Measurements from ENCODE around the gene COL20A1. TPM values are rescaled to one million over a fixed set of nuclear protein-coding genes. Genes with fewer than 3 reads are reported as not detected.

Gene COL20A1
- total RNA-seq, 1 experiment from 2014 or later, result 0.23 TPM

DNA sequence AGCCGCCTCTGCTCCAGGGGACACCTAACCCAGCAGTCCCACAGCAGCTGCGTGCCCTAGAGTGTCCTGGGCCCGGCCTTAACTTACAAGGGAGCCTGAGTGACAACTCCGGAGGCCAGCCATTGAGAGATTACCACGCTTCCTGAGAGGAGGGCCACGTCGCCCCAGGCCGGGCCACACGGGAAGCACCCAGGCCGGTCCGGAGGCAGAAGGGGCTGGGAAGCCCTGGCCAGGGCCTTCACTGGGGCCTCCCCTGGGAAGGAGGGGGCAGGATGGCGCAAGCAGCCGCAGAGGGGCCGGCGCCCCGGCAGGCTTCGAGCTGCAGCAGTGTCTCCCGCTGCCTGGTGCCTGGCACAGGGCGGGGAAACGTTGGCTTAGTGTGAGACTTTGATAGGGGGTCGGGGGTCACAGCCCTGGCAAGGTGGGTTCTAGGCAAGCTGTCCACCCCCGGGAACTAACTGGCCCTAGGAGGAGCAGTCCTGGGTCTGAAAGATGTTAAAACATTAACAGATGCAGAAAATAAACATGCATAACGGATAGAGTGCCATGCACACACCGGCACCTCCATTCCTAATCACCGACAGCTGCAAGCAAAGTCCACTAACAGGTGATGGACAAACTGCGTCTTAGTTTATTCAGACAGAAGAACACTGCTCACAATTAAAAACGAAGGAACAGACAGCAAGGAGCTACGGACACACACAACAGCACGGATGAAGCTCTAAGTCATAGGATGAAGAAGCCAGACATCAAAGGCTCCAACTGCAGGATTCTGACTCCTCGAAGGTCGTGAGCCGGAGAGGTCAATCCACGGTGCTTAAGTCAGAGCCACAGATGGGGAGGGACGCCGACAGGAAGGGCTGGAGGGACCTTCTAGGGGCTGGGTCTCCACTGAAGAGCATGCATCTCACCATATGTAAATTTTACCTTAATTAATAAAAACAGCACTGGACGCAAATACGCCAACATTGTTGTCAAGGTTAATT, 50.8 kb downstream of the COL20A1 start:
- peaks cover 2% of the 10 kb centered on the region; the same call in 1 of the 2 replicates for H3K27me3 ChIP-seq (ENCODE audit: control insufficient read depth, insufficient read depth, low read length)
- H3K4me3 ChIP-seq (ENCODE audit: low read depth in 2 of 2, low read length in 2 of 2), result no peak overlapping the region
- TF ChIP-seq POLR2AphosphoS5 (IDR thresholded peaks at IDR 0.05; ENCODE audit: low read depth, low read length) (no peak), TCF7L2 (IDR thresholded peaks at IDR 0.05; ENCODE audit: low read depth, low read length) (no peak), SIN3A (IDR thresholded peaks at IDR 0.05; ENCODE audit: borderline replicate concordance, insufficient read depth, low read depth, low read length) (no peak)
- TF ChIP-seq, protein P1, sequence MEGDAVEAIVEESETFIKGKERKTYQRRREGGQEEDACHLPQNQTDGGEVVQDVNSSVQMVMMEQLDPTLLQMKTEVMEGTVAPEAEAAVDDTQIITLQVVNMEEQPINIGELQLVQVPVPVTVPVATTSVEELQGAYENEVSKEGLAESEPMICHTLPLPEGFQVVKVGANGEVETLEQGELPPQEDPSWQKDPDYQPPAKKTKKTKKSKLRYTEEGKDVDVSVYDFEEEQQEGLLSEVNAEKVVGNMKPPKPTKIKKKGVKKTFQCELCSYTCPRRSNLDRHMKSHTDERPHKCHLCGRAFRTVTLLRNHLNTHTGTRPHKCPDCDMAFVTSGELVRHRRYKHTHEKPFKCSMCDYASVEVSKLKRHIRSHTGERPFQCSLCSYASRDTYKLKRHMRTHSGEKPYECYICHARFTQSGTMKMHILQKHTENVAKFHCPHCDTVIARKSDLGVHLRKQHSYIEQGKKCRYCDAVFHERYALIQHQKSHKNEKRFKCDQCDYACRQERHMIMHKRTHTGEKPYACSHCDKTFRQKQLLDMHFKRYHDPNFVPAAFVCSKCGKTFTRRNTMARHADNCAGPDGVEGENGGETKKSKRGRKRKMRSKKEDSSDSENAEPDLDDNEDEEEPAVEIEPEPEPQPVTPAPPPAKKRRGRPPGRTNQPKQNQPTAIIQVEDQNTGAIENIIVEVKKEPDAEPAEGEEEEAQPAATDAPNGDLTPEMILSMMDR (IDR thresholded peaks at IDR 0.05), result no peak
- TF ChIP-seq, protein P2, sequence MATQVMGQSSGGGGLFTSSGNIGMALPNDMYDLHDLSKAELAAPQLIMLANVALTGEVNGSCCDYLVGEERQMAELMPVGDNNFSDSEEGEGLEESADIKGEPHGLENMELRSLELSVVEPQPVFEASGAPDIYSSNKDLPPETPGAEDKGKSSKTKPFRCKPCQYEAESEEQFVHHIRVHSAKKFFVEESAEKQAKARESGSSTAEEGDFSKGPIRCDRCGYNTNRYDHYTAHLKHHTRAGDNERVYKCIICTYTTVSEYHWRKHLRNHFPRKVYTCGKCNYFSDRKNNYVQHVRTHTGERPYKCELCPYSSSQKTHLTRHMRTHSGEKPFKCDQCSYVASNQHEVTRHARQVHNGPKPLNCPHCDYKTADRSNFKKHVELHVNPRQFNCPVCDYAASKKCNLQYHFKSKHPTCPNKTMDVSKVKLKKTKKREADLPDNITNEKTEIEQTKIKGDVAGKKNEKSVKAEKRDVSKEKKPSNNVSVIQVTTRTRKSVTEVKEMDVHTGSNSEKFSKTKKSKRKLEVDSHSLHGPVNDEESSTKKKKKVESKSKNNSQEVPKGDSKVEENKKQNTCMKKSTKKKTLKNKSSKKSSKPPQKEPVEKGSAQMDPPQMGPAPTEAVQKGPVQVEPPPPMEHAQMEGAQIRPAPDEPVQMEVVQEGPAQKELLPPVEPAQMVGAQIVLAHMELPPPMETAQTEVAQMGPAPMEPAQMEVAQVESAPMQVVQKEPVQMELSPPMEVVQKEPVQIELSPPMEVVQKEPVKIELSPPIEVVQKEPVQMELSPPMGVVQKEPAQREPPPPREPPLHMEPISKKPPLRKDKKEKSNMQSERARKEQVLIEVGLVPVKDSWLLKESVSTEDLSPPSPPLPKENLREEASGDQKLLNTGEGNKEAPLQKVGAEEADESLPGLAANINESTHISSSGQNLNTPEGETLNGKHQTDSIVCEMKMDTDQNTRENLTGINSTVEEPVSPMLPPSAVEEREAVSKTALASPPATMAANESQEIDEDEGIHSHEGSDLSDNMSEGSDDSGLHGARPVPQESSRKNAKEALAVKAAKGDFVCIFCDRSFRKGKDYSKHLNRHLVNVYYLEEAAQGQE (IDR thresholded peaks at IDR 0.05; ENCODE audit: insufficient read depth in 1 of 2, low read depth in 2 of 2, low read length in 1 of 2), result no peak
- no peaks in the 10 kb centered on the region; the same call in 1 of the 2 replicates for H3K9me3 ChIP-seq (ENCODE audit: control insufficient read depth, insufficient read depth, low read depth, low read length)
- ATAC-seq (no peak), DNase-seq (ENCODE audit: low read depth, low spot score) (no peak)
- intact Hi-C loops (cut with micrococcal nuclease; ENCODE audit: unreplicated experiment) (no loop called here), in situ Hi-C loops (cut with HindIII; ENCODE audit: low pct_unique_long_range_greater_than_20kb, low sequenced_read_pairs) (no loop called here)
- CTCF ChIA-PET, result no interaction called here
- no peaks in the 10 kb centered on the region for H3K4me1 ChIP-seq (ENCODE audit: control insufficient read depth, insufficient read depth, low read length)
- no peaks in the 10 kb centered on the region for H3K36me3 ChIP-seq (ENCODE audit: control insufficient read depth, insufficient read depth, low read length)
- POLR2A ChIA-PET, result no interaction called here
- no TSS peak for BruUV-seq (replicated peaks)
- no peak overlapping the region for H3K27ac ChIP-seq (ENCODE audit: low read length)

DNA sequence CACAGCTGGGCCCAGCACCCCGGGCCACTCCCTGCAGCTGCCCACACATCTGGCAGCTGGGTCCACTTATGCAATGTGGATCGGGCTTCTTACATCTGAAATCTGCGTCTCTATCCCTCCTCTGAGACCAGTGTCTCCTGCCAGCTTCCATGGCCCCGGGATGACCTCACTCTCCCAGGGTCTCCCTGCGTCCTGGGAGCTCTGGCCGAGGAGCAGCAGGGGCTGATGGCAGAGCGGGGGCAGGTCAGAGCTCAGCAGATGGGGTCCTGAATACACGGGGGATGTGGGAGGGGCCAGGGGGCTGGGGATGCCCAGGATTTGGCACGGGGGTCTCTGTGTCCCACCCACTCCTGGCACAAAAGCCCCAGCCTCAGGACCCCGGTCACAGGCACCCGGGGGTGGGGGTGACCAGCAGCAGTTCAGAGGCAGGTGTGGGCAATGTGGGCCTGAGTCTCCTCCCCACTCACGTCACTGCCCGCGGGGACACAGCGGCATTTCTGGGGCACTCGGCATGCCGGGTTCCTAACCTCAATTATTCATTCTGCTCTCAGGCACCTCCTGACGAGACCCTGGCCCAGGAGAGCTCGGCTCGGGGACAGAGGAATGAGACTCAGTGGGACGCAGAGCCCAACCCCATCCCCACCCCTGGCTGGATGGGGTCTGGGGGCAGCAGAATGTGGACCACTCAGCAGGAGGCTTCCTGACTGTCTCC, 51.8 kb downstream of the COL20A1 start:
- Histone ChIP-seq H3K4me3 (ENCODE audit: low read depth in 2 of 2, low read length in 2 of 2) (no peak overlapping the region), H3K36me3 (ENCODE audit: control insufficient read depth, insufficient read depth, low read length) (no peaks in the 10 kb centered on the region), H3K9me3 (ENCODE audit: control insufficient read depth, insufficient read depth, low read depth, low read length) (no peaks in the 10 kb centered on the region; the same call in 1 of the 2 replicates), H3K27ac (ENCODE audit: low read length) (no peak overlapping the region), H3K4me1 (ENCODE audit: control insufficient read depth, insufficient read depth, low read length) (no peaks in the 10 kb centered on the region), H3K27me3 (ENCODE audit: control insufficient read depth, insufficient read depth, low read length) (peaks cover 2% of the 10 kb centered on the region; the same call in 1 of the 2 replicates)
- intact Hi-C loops (cut with micrococcal nuclease; ENCODE audit: unreplicated experiment), result no loop called here
- no peak for ATAC-seq
- BruUV-seq (replicated peaks), result no TSS peak
- ChIA-PET CTCF (no interaction called here), POLR2A (no interaction called here)
- no peak for DNase-seq (ENCODE audit: low read depth, low spot score)
- no peak for TF ChIP-seq POLR2AphosphoS5 (IDR thresholded peaks at IDR 0.05; ENCODE audit: low read depth, low read length)
- TF ChIP-seq SIN3A (IDR thresholded peaks at IDR 0.05; ENCODE audit: borderline replicate concordance, insufficient read depth, low read depth, low read length), result no peak
- TF ChIP-seq, protein P2 (IDR thresholded peaks at IDR 0.05; ENCODE audit: insufficient read depth in 1 of 2, low read depth in 2 of 2, low read length in 1 of 2), result no peak
- no peak for TF ChIP-seq TCF7L2 (IDR thresholded peaks at IDR 0.05; ENCODE audit: low read depth, low read length)
- TF ChIP-seq, protein P1 (IDR thresholded peaks at IDR 0.05), result no peak
- in situ Hi-C loops (cut with HindIII; ENCODE audit: low pct_unique_long_range_greater_than_20kb, low sequenced_read_pairs), result no loop called here
